Stomach smooth muscle (tissue), 2 donors: Measurements from ENCODE around the gene TCOF1.

Experiments
- H3K27ac ChIP-seq: one replicate; pipeline ENCODE4 v1.7.0; 2013; ENCODE audit warnings: mild to moderate bottlenecking, low read length, inconsistent platforms
- H3K27me3 ChIP-seq, 2 donors: one replicate each; pipeline ENCODE4 v1.7.0; 2013; ENCODE audit warnings: low read length in 2 of 2; ENCODE audit not compliant: insufficient read depth in 2 of 2, control insufficient read depth in 1 of 2
- H3K36me3 ChIP-seq, 2 donors: one replicate each; pipeline ENCODE4 v1.7.0; 2013; ENCODE audit warnings: low read length in 2 of 2; ENCODE audit not compliant: control insufficient read depth in 2 of 2, insufficient read depth in 2 of 2
- H3K4me1 ChIP-seq: one replicate; pipeline ENCODE4 v1.7.0; 2013; ENCODE audit warnings: low read length; ENCODE audit not compliant: control insufficient read depth, insufficient read depth
- H3K4me3 ChIP-seq, 2 donors: one replicate each; pipeline ENCODE4 v1.7.0; 2013; ENCODE audit warnings: low read length in 2 of 2
- H3K9ac ChIP-seq, 2 donors: one replicate each; pipeline ENCODE4 v1.7.0; 2013; ENCODE audit warnings: low read length in 2 of 2, mild to moderate bottlenecking in 1 of 2
- H3K9me3 ChIP-seq, 2 donors: one replicate each; pipeline ENCODE4 v1.7.0; 2013; ENCODE audit warnings: low read length in 2 of 2; ENCODE audit not compliant: control insufficient read depth in 2 of 2
- donor health status: healthy.
- donor health status: Pancreatic carcinoma.

The TCOF1 gene

GRCh38 chr5:150391986-150392385, 34.5 kb downstream of the TCOF1 start:
- H3K4me1 ChIP-seq, result no peaks in the 10 kb centered on the region

GRCh38 chr5:150392680-150393079, 35.2 kb downstream of the TCOF1 start:
- Histone ChIP-seq H3K4me1 (no peaks in the 10 kb centered on the region), H3K36me3 (peaks cover 38 to 52% of the 10 kb centered on the region in 2 donors), H3K27me3 (no peaks in the 10 kb centered on the region), H3K9ac (no peak overlapping the region), H3K27ac (no peak overlapping the region), H3K9me3 (no peaks in the 10 kb centered on the region), H3K4me3 (no peak overlapping the region)

More at GRCh38 chr5:150391986-150392385, 34.5 kb downstream of the TCOF1 start:
- Histone ChIP-seq H3K4me3 (no peak overlapping the region), H3K36me3 (peaks cover 45 to 54% of the 10 kb centered on the region in 2 donors), H3K9ac (no peak overlapping the region), H3K27me3 (no peaks in the 10 kb centered on the region), H3K27ac (no peak overlapping the region), H3K9me3 (no peaks in the 10 kb centered on the region)

GRCh38 chr5:150393096-150393645, 35.7 kb downstream of the TCOF1 start:
- no peaks in the 10 kb centered on the region for H3K9me3 ChIP-seq
- no peaks in the 10 kb centered on the region for H3K27me3 ChIP-seq
- H3K36me3 ChIP-seq, result peaks cover 37 to 48% of the 10 kb centered on the region in 2 donors
- H3K27ac ChIP-seq, result no peak overlapping the region
- no peak overlapping the region for H3K9ac ChIP-seq
- H3K4me1 ChIP-seq, result no peaks in the 10 kb centered on the region
- no peak overlapping the region for H3K4me3 ChIP-seq

DNA sequence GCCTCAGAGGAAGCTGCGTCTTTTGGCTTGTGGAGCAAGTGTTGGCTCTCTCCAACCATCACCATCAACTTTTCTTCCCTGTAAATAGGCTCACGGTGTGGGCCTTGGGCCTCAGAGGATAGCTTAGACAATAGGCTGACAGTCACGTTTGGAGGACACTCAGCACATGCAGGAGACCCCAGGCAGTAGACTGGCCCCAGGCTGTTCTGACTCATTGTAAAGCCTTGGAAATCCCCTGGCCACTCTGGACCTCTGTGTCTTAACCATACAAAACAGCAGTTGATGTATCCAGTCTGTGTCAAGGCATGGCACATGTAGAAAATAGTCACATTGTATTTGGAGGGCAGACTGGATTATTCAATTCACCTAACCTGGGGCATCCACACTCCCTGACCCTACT, 36.6 kb downstream of the TCOF1 start:
- Histone ChIP-seq H3K27me3 (no peaks in the 10 kb centered on the region), H3K4me3 (no peak overlapping the region), H3K9me3 (no peaks in the 10 kb centered on the region), H3K27ac (no peak overlapping the region), H3K36me3 (peaks cover 42 to 53% of the 10 kb centered on the region in 2 donors), H3K9ac (no peak overlapping the region), H3K4me1 (no peaks in the 10 kb centered on the region)

- Histone ChIP-seq H3K4me3 (no peak overlapping the region), H3K9ac (no peak overlapping the region), H3K9me3 (no peaks in the 10 kb centered on the region), H3K27ac (no peak overlapping the region), H3K27me3 (no peaks in the 10 kb centered on the region), H3K4me1 (no peaks in the 10 kb centered on the region), H3K36me3 (peaks cover 34 to 49% of the 10 kb centered on the region in 2 donors)
Observed at GRCh38 chr5:150394912-150395687, 37.6 kb downstream of the TCOF1 start.

DNA sequence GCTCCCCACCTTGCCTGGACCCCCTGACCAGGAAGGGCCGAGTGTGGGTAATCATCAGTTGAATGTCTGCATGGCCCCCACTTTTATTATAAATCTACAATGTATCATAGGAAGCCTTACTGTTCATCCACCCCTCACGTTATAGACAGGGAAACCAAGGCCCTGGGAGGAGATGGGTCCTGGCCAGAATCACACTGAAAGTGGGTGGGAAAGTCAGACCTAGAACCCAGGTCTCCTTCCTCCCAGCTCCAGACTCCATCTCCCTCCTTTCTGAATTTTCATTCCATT, 38.1 kb downstream of the TCOF1 start:
- H3K27me3 ChIP-seq, result no peaks in the 10 kb centered on the region
- H3K36me3 ChIP-seq, result peaks cover 33 to 54% of the 10 kb centered on the region in 2 donors
- H3K9me3 ChIP-seq, result no peaks in the 10 kb centered on the region
- H3K4me1 ChIP-seq, result no peaks in the 10 kb centered on the region
- no peak overlapping the region for H3K4me3 ChIP-seq
- H3K27ac ChIP-seq, result no peak overlapping the region
- no peak overlapping the region for H3K9ac ChIP-seq

GRCh38 chr5:150396267-150396666, 38.8 kb downstream of the TCOF1 start:
- Histone ChIP-seq H3K36me3 (peaks cover 30 to 55% of the 10 kb centered on the region in 2 donors), H3K9ac (no peak overlapping the region), H3K27me3 (no peaks in the 10 kb centered on the region), H3K9me3 (no peaks in the 10 kb centered on the region), H3K27ac (no peak overlapping the region), H3K4me1 (no peaks in the 10 kb centered on the region), H3K4me3 (no peak overlapping the region)

- H3K4me1 ChIP-seq, result no peaks in the 10 kb centered on the region
- H3K9me3 ChIP-seq, result no peaks in the 10 kb centered on the region
- no peaks in the 10 kb centered on the region for H3K27me3 ChIP-seq
- H3K9ac ChIP-seq, result no peak overlapping the region
- H3K4me3 ChIP-seq, result no peak overlapping the region
- H3K27ac ChIP-seq, result no peak overlapping the region
- H3K36me3 ChIP-seq, result peaks cover 22 to 46% of the 10 kb centered on the region in 2 donors
Observed at GRCh38 chr5:150397146-150397781, 39.8 kb downstream of the TCOF1 start.

- H3K4me3 ChIP-seq, result no peak overlapping the region
- no peaks in the 10 kb centered on the region for H3K9me3 ChIP-seq
- H3K9ac ChIP-seq, result no peak overlapping the region
- H3K4me1 ChIP-seq, result no peaks in the 10 kb centered on the region
- peaks cover 21 to 45% of the 10 kb centered on the region in 2 donors for H3K36me3 ChIP-seq
- H3K27me3 ChIP-seq, result no peaks in the 10 kb centered on the region
- no peak overlapping the region for H3K27ac ChIP-seq
Observed at GRCh38 chr5:150397782-150398721, 40.6 kb downstream of the TCOF1 start.

- Histone ChIP-seq H3K27me3 (no peaks in the 10 kb centered on the region), H3K9me3 (no peaks in the 10 kb centered on the region), H3K27ac (no peak overlapping the region), H3K4me1 (no peaks in the 10 kb centered on the region), H3K9ac (no peak overlapping the region), H3K36me3 (peaks cover 16 to 38% of the 10 kb centered on the region in 2 donors), H3K4me3 (no peak overlapping the region)
Observed at GRCh38 chr5:150398722-150399523, 41.4 kb downstream of the TCOF1 start.
